IMR-90 (cell line): ENCODE measurements around the gene RAPH1. TPM values are rescaled to one million over a fixed set of nuclear protein-coding genes. Genes with fewer than 3 reads are reported as not detected.

Experiments
- ATAC-seq: fragments of 200-7000 bp; cut with Tn5 transposase; 2 replicates; pipeline ENCODE4 v1.9.1; 2020; ENCODE audit warnings: low read depth, mild to moderate bottlenecking, moderate library complexity
- BruUV-seq: library from RNA; stranded (reverse); fragments of 400-500 nt; replicated peaks from 2 replicates; lab custom pipeline; 2021; lab: Mats Ljungman, UMichigan
- CTCF ChIA-PET: fragments of 300-600 bp; formaldehyde crosslinking; extraction: SDS; loops from one replicate; lab custom pipeline; 2021; ENCODE audit warnings: antibody characterized with exemption; lab: Yijun Ruan, JAX
- POLR2A ChIA-PET: fragments of 300-600 bp; sonication (Branson Sonifier 250); formaldehyde crosslinking; loops from one replicate; lab custom pipeline; 2022; ENCODE audit warnings: antibody characterized with exemption; ENCODE audit not compliant: unreplicated experiment; lab: Charles Lee
- DNase-seq: peaks from one replicate; pipeline ENCODE4 v3.0.0; 2013
- H2AFZ ChIP-seq: replicated peaks from 2 replicates; pipeline ENCODE3; 2013; ENCODE audit warnings: low read length, mild to moderate bottlenecking; ENCODE audit not compliant: poor library complexity
- H2AK5ac ChIP-seq: 2 replicates; pipeline ENCODE4 v1.6.1; 2013; ENCODE audit warnings: low read depth, low read length, inconsistent platforms
- H2AK9ac ChIP-seq: replicated peaks from 2 replicates; pipeline ENCODE3; 2013; ENCODE audit warnings: mild to moderate bottlenecking, low read depth, low read length, moderate library complexity; ENCODE audit not compliant: poor library complexity
- H2BK120ac ChIP-seq: 2 replicates; pipeline ENCODE4 v1.6.1; 2013; ENCODE audit warnings: low read depth, low read length, inconsistent platforms
- H2BK15ac ChIP-seq: 3 replicates; pipeline ENCODE4 v1.6.1; 2013; ENCODE audit warnings: low read depth, low read length, inconsistent platforms
- H2BK20ac ChIP-seq: 2 replicates; pipeline ENCODE4 v1.6.1; 2013; ENCODE audit warnings: low read depth, mild to moderate bottlenecking, inconsistent platforms, low read length, moderate library complexity
- H2BK5ac ChIP-seq: 2 replicates; pipeline ENCODE4 v1.6.1; 2013; ENCODE audit warnings: mild to moderate bottlenecking, low read depth, low read length, inconsistent platforms; ENCODE audit not compliant: poor library complexity, severe bottlenecking
- H3K14ac ChIP-seq: replicated peaks from 2 replicates; pipeline ENCODE4 v1.6.1; 2013; ENCODE audit warnings: low read depth, low read length, inconsistent platforms
- H3K18ac ChIP-seq: 2 replicates; pipeline ENCODE4 v1.6.1; 2013; ENCODE audit warnings: low read depth, low read length, control low read depth
- H3K23ac ChIP-seq: 2 replicates; pipeline ENCODE4 v1.6.1; 2013; ENCODE audit warnings: low read depth, low read length, inconsistent platforms
- H3K27ac ChIP-seq: 2 replicates; pipeline ENCODE4 v1.5.1; 2013; ENCODE audit warnings: mild to moderate bottlenecking, control low read depth, low read length; ENCODE audit not compliant: insufficient read depth
- H3K27me3 ChIP-seq: 2 replicates; pipeline ENCODE4 v1.6.1; 2013; ENCODE audit warnings: low read length; ENCODE audit not compliant: control insufficient read depth, insufficient read depth
- H3K36me3 ChIP-seq: 2 replicates; pipeline ENCODE4 v1.6.1; 2013; ENCODE audit warnings: low read length, mixed read lengths; ENCODE audit not compliant: control insufficient read depth, insufficient read depth
- H3K4ac ChIP-seq: 2 replicates; pipeline ENCODE4 v1.6.1; 2013; ENCODE audit warnings: low read depth, low read length, inconsistent platforms
- H3K4me1 ChIP-seq: 2 replicates; pipeline ENCODE4 v1.6.1; 2013; ENCODE audit warnings: low read length, mixed read lengths; ENCODE audit not compliant: control insufficient read depth, insufficient read depth
- H3K4me2 ChIP-seq: 2 replicates; pipeline ENCODE4 v1.6.1; 2013; ENCODE audit warnings: low read depth, mild to moderate bottlenecking, control low read depth, low read length, moderate library complexity
- H3K4me3 ChIP-seq: 2 replicates; pipeline ENCODE4 v1.5.1; 2013; ENCODE audit warnings: low read depth, mild to moderate bottlenecking, control low read depth, low read length, moderate library complexity; ENCODE audit not compliant: insufficient read depth
- H3K56ac ChIP-seq: 2 replicates; pipeline ENCODE4 v1.6.1; 2013; ENCODE audit warnings: low read length, inconsistent platforms; ENCODE audit not compliant: insufficient read depth; ENCODE audit errors: extremely low read depth
- H3K79me1 ChIP-seq, 2 experiments: 2 replicates each; pipeline ENCODE4 v1.6.1; 2013; ENCODE audit warnings: low read length in 2 of 2, inconsistent platforms in 1 of 2, low read depth in 1 of 2
- H3K9ac ChIP-seq: 2 replicates; pipeline ENCODE4 v1.6.1; 2013; ENCODE audit warnings: low read depth, low read length, control low read depth
- H3K9me1 ChIP-seq: 2 replicates; pipeline ENCODE4 v1.6.1; 2013; ENCODE audit warnings: low read length, inconsistent platforms; ENCODE audit not compliant: insufficient read depth
- H3K9me3 ChIP-seq: 2 replicates; pipeline ENCODE4 v1.6.1; 2013; ENCODE audit warnings: low read length; ENCODE audit not compliant: control insufficient read depth, insufficient read depth
- H4K20me1 ChIP-seq: 2 replicates; pipeline ENCODE4 v1.6.1; 2013; ENCODE audit warnings: low read length, inconsistent platforms; ENCODE audit not compliant: insufficient read depth
- H4K5ac ChIP-seq: 2 replicates; pipeline ENCODE4 v1.6.1; 2013; ENCODE audit warnings: mild to moderate bottlenecking, low read depth, low read length, control low read depth
- H4K8ac ChIP-seq, 2 experiments: 2 replicates each; pipeline ENCODE4 v1.6.1; 2013; ENCODE audit warnings: low read depth in 2 of 2, low read length in 2 of 2, control low read depth in 1 of 2, inconsistent platforms in 1 of 2
- H4K91ac ChIP-seq: 2 replicates; pipeline ENCODE4 v1.6.1; 2013; ENCODE audit warnings: low read depth, low read length, inconsistent platforms; ENCODE audit not compliant: insufficient read depth
- BHLHE40 ChIP-seq: fragments of 150-350 bp; IDR thresholded peaks from 2 replicates; pipeline ENCODE4 v1.6.1; 2016; ENCODE audit warnings: mild to moderate bottlenecking, low read depth, low read length
- CHD1 ChIP-seq: IDR thresholded peaks from 2 replicates; pipeline ENCODE4 v1.6.1; 2012; ENCODE audit warnings: low read depth, low read length, improper control_type of control experiment
- ELK1 ChIP-seq: fragments of 150-350 bp; IDR thresholded peaks from 2 replicates; pipeline ENCODE4 v1.6.1; 2016; ENCODE audit warnings: low read depth, mild to moderate bottlenecking, low read length, moderate library complexity, borderline replicate concordance
- MAZ ChIP-seq: IDR thresholded peaks from 2 replicates; pipeline ENCODE4 v1.6.1; 2012; ENCODE audit warnings: low read depth, mild to moderate bottlenecking, low read length, improper control_type of control experiment, moderate library complexity, borderline replicate concordance
- MXI1 ChIP-seq: IDR thresholded peaks from 2 replicates; pipeline ENCODE4 v1.6.1; 2012; ENCODE audit warnings: low read depth, mild to moderate bottlenecking, low read length, moderate library complexity, borderline replicate concordance
- NFE2L2 ChIP-seq: fragments of 150-350 bp; IDR thresholded peaks from 2 replicates; pipeline ENCODE4 v1.6.1; 2016; ENCODE audit warnings: low read depth, mild to moderate bottlenecking, low read length
- POLR2A ChIP-seq: IDR thresholded peaks from 2 replicates; pipeline ENCODE4 v1.6.1; 2012; ENCODE audit warnings: mild to moderate bottlenecking, low read depth, low read length
- RAD21 ChIP-seq: IDR thresholded peaks from 2 replicates; pipeline ENCODE4 v1.6.1; 2012; ENCODE audit warnings: low read length, improper control_type of control experiment
- RFX5 ChIP-seq: IDR thresholded peaks from 2 replicates; pipeline ENCODE4 v1.8.0; 2012; ENCODE audit warnings: low read depth, mild to moderate bottlenecking, low read length, moderate library complexity
- SMC3 ChIP-seq: fragments of 150-350 bp; IDR thresholded peaks from 2 replicates; pipeline ENCODE4 v1.6.1; 2016; ENCODE audit warnings: low read depth, mild to moderate bottlenecking, antibody characterized with exemption, low read length, moderate library complexity
- USF2 ChIP-seq: fragments of 150-350 bp; IDR thresholded peaks from 2 replicates; pipeline ENCODE4 v1.6.1; 2017; ENCODE audit warnings: mild to moderate bottlenecking, antibody characterized with exemption, low read length, low read depth
- dilution Hi-C: fragments of 300-500 bp; cut with HindIII; formaldehyde crosslinking; loops from one replicate; pipeline ENCODE4 v1.14.3; 2018; ENCODE audit warnings: low sequenced_read_pairs; ENCODE audit not compliant: unreplicated experiment
- in situ Hi-C: fragments of 300-500 bp; cut with MboI; formaldehyde crosslinking; loops from 3 replicates; pipeline ENCODE4 v1.14.3; 2019; ENCODE audit warnings: low sequenced_read_pairs, inconsistent platforms, mixed read lengths
- intact Hi-C: fragments of 100-400 bp; cut with micrococcal nuclease; formaldehyde crosslinking; loops from 2 replicates; pipeline ENCODE4 v1.10.0; 2022
- polyA plus RNA-seq, 3 experiments: library from polyadenylated mRNA; depleted of rRNA; stranded (reverse); fragments of >200 nt; gene quantifications; 2 replicates each; pipeline ENCODE4 v1.2.3, GENCODE V29; 2012; ENCODE audit warnings: low replicate concordance in 1 of 3
- total RNA-seq: library from RNA; depleted of rRNA; stranded (reverse); fragments of >200 nt; gene quantifications from 2 replicates; pipeline ENCODE4 v1.2.3, GENCODE V29; 2012

The RAPH1 gene
- total and polyA plus RNA-seq, 2 of the 4 experiments (the other 2 are of a cell fraction), result 7.5 to 15.1 TPM

GRCh38 chr2:203413796-203414195, 121.3 kb downstream of the RAPH1 start:
- Histone ChIP-seq H3K9me1 (0 out of 2 replicates have a peak, but pooled peaks cover 2% of the 10 kb centered on the region), H3K9ac (no peak overlapping the region), H2AK9ac (no peak overlapping the region), H2BK15ac (no peak overlapping the region), H2BK20ac (no peak overlapping the region), H2BK5ac (no peak overlapping the region), H3K36me3 (peaks cover 12% of the 10 kb centered on the region), H3K27ac (no peak overlapping the region), H4K91ac (no peak overlapping the region), H3K4ac (no peak overlapping the region), H3K79me1 (peaks cover 8 to 13% of the 10 kb centered on the region in 2 experiments; a peak in 2 of 4 replicates), H4K5ac (no peak overlapping the region), H3K27me3 (no peaks in the 10 kb centered on the region), H3K56ac (no peak overlapping the region), H4K8ac (no peak overlapping the region), H3K4me3 (no peak overlapping the region), H3K23ac (no peak overlapping the region), H2BK120ac (no peak overlapping the region), H2AFZ (no peak overlapping the region), H3K9me3 (peaks cover 4% of the 10 kb centered on the region; the same call in 1 of the 2 replicates), H4K20me1 (no peaks in the 10 kb centered on the region), H3K18ac (no peak overlapping the region), H2AK5ac (no peak overlapping the region), H3K4me2 (no peak overlapping the region), H3K4me1 (no peaks in the 10 kb centered on the region), H3K14ac (no peak overlapping the region)
- no peak for ATAC-seq
- dilution Hi-C loops (no loop called here), intact Hi-C loops (no loop called here), in situ Hi-C loops (no loop called here)
- CTCF ChIA-PET, result no interaction called here
- POLR2A ChIA-PET, result interaction anchor here (0.6 kb wide), 1 partner anchor 18 kb away, joined by 3 read pairs; no protein-coding TSS in a partner anchor
- no peak for DNase-seq
- no TSS peak for BruUV-seq
- TF ChIP-seq SMC3 (no peak), USF2 (no peak), MAZ (no peak), RFX5 (no peak), POLR2A (no peak), RAD21 (no peak), ELK1 (no peak), BHLHE40 (no peak), NFE2L2 (no peak), CHD1 (no peak), MXI1 (no peak)
